ENCODE measurements around the gene XIST.

DNA sequence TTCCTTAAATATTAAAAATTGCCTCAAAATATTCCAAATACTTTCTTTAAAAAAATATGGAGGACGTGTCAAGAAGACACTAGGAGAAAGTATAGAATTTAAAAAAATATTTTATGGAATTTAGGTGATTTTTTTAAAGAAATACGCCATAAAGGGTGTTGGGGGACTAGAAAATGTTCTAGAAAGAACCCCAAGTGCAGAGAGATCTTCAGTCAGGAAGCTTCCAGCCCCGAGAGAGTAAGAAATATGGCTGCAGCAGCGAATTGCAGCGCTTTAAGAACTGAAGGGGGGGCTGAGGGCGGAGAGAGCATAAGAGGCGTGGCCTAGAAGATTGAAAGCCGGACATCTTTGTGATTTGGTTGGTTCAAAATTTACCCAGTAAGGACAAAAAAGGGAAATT, at the start of gene XIST:
- TF ChIP-seq, protein P1, sequence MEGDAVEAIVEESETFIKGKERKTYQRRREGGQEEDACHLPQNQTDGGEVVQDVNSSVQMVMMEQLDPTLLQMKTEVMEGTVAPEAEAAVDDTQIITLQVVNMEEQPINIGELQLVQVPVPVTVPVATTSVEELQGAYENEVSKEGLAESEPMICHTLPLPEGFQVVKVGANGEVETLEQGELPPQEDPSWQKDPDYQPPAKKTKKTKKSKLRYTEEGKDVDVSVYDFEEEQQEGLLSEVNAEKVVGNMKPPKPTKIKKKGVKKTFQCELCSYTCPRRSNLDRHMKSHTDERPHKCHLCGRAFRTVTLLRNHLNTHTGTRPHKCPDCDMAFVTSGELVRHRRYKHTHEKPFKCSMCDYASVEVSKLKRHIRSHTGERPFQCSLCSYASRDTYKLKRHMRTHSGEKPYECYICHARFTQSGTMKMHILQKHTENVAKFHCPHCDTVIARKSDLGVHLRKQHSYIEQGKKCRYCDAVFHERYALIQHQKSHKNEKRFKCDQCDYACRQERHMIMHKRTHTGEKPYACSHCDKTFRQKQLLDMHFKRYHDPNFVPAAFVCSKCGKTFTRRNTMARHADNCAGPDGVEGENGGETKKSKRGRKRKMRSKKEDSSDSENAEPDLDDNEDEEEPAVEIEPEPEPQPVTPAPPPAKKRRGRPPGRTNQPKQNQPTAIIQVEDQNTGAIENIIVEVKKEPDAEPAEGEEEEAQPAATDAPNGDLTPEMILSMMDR (conservative IDR thresholded peaks at IDR 0.05): no peak
- TF ChIP-seq ZFX (IDR thresholded peaks at IDR 0.05): no peak

All from C4-2B (cell line).